ENCODE data around the gene ZNF185.

Gene ZNF185

DNA sequence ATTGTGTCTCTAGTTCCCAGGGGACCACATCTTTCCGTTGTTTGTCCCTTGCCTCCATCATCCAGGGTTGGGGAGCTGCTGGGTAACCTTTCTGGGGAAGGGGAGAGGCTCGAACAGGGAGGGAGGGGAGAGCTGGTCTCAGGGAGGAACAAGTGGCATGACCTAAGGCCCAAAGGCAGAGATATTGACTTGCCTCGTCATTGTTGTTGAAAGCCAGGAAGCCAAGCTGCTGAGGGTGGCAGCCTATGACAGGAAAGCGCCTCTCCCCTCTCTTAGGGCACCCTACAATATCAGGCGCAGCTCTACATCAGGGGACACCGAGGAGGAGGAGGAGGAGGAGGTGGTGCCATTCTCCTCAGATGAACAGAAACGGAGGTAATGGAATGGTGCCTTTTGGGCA, 20.8 kb downstream of the ZNF185 start:
- no peak for DNase-seq

DNA sequence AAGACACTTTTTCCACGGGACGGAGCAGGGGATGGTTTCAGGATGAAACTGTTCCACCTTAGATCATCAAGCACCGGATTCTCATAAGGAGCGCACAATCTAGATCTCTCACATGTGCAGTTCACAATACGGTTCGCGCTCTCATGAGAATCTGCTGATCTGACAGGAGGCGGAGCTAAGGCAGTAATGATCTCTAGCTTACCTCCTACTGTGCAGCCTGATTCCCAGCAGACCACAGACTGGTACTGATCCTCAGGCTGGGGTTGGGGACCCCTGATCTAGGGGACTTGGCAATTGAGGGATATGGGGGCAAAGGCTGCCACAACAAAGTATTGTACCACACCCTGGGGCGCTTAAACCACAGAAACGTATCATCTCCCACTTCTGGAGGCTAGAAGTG, 25.7 kb downstream of the ZNF185 start:
- no peak for DNase-seq

DNA sequence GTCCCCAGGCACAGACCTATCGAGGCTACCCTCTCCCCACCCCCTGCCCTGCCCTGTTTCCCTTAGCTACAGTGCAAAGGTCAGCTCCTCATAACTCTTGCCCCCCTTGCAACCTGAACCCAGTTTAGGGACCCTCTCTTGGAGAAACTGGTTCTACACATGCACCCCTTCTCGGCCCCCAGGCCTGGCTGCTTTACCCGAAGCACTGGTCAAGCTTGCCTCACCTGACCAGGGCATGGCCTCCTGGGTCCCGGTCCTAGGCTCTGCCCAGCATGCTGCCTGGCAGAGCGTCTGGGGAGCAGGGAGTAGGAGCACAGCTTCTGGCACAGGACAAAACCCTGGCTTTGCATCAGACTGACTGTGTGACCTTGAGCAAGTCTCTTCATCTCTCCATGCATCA, 28.0 kb downstream of the ZNF185 start:
- no peak for DNase-seq

DNA sequence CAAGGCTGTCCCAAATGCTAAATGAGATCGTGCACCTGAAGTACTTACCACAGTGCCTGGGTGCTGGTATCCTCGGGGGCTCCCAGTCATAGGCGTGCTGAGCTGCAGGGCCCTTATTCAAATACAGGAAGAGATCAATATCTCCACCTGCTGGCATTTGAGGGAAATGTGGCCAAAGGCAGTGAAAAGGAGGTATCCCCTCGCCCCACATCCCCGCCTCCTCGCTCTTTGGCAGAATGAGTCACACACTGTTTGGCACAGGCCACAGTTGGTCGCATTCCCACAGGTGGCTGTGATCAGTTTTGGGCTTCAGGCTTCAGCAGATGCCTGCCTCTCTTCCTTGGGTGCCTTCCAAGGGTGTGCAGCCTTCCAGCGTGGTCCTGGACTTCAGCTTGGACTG, 28.4 kb downstream of the ZNF185 start:
- DNase-seq = peak; percentile 23

DNA sequence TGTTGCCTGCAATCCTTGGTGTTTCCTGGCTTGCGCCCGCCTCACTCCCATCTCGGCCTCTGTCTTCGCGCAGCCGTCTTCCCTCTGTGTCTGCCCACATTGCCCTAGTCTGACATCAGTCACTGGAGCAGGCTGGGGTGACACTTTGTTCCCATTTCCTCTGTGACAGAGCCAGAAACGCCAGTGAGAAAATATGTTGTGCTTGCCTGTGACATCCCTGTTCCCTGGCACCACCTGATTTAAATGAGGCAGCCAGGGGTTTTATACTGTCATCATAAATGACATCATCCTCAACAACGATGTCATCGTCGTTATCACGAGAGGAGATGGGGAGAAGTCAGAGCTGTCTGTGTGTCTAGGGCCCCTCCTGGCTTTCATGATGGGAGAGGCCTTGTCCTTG, 29.1 kb downstream of the ZNF185 start:
- no peak for DNase-seq

DNA sequence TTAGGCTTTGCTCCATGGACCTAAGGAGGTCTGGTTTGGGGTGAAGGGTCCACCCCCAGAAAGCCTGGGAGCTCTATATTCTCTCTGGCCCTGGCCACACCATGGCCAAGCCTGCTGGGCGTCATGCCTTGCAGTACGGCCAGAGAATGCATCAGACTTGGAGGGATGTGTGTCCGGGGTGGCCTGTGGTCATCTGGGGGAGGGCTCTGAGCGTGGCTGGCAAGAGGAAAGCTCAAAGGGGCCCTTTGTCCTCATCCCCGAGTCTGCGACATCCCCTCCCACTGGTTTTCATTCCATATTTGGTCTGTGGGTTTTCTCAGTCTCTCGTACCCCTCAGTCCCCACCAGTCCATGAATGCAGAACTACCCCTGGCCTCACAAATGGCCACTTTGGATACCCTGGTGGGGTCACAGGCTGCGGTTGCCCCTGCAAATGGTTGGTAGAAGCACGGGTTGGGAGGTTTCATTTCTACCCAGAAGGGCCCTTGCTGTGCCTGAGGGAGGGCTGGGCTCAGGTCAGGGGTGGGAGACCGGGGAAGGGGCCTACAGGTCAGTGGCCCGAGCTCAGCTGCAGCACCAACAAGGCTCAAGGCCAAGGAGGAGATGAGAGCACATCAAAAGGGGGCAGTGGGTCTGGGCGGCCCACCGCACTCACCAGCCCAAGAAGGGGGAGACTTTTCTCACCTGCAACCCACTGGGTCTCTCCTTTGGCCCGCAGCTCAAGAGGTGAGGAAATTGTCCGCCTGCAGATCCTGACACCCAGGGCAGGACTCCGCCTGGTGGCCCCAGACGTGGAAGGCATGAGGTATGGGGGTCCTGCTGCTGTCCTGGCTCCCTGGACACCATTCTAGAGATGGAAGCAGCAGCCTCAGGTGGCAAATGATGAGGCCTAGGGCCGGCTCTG, 30.2 kb downstream of the ZNF185 start:
- DNase-seq = no peak

DNA sequence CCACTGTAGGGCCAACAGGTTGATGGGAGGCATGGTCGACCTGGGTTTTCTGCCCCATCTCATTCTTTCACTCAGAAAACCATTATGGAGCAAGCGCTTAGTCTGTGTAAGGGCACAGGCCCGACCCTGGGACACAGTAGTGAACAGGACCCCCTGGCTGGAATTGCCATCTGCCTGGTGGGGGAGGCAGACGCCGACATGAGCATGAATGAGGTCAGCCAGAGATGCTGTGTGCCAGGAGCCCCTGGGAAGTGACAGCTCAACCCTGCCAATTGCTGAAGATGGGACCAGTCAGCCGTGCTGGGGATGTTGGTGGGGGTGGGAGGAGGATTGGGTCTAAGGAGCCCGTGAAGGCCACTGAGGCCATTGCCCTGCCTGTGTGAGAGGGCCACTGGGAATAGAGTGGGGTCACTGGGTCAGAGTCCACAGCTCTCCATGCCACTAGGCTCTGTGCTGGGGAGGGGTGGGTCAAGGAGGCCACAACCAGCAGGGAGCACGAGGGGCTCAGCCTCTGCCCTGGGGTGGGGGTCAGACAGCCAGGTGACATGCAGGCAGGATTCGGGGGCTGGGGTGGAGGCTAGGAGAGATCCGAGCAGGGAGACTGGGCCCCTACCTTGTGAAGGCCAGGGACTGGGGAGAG, 31.0 kb downstream of the ZNF185 start:
- DNase-seq = no peak

DNA sequence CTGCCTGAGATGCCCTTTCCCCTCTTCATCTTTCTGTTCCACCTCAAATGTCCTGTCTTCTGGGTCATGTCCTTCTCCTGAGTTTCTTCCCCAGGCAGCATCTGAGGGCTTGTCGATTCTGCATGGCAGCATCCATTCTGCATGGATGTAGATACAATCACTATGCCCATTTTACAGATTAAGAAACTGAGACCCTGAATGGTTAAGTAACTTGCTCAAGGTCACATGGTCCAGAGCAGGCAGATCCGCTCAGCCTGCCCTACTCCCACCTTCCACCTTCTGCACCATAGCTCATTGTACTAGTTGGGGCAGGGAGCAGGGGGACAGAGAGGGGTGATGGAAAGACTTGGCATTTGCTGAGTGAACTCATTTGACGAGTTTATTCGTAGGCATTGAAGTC, 32.0 kb downstream of the ZNF185 start:
- DNase-seq = no peak

DNA sequence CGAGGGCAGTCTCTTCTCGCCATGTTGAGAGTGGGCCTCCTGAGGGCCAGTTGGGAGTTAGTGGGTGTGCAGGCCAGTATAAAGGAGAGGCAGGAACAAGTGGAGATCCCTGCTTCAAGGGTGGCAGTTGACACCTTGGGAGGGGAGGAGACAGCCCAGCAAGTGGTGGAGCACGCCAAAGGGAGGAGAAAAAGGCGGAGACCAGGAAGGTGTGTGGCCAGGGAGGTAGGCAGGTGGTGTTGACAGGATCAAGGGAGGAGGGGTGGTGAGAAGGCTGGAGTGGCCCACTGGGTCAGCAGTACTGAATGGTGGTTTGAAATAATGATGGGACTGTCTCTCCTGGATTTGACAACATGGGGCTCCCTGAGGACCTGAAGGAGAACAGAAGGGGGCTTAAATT, 32.6 kb downstream of the ZNF185 start:
- DNase-seq = no peak

DNA sequence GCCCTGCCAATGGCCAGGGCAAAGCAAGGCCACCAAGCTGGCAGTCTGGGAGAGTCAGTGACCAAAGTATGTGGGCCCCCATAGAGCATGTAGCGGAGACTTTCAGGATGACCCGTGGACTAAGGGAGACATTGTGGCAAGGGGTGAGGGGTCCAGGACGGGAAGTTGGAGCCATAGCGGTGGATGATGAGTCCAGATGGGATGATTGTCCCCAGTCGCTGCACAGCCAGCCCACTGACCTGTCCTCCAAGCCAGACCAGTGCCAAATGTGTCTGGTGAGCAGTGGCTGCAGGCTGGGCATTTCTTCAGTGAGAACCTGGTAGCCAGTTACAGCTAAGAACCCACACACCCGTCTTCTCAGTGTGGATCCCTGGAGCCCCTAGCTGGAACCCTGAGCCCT, 34.3 kb downstream of the ZNF185 start:
- DNase-seq = no peak

DNA sequence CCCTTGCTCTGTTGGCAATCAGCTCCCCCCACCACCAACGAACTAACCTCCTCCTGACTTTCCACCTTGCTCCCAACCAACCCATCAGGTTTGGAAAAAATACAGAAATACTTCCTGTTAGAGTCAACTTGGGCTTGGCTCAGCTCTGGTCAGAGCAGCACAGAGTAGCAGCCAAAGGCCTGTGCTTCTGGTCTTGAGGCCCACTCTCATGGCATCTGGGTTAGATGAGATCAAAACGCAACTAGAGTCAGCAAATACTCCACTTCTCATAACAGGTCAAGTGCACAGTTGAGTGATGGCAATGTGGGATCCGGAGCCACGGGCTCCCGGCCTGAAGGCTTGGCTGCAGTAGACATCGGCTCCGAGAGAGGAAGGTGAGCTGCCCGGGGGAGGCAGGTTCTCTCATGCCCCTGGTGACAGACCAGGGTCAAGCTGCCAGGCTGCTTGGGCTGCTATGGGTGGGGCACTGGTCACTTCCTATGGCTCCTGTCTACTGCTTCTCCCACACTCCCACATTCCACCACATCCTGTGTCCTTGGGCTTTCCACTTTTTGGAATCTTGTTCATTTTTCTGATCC, 34.8 kb downstream of the ZNF185 start:
- DNase-seq = no peak

DNA sequence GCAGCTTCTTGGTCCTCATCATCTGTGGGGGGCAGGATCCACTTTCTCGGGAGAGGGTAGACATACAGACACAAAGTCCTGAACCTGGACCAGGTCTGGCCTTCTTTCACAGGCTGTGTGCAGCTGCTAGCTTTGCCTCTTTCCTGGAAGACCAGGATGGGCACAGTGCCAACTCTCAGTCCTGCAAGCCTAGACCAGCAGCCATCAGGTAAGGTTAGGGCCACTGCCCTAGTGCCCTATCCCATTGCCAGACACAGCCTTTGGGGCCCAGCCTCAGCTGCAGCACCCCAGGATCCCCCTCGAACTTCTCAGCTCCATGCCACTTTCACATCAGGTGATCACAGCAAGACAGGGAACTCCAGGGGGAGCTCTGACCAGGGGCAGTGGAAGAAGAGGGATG, 38.4 kb downstream of the ZNF185 start:
- DNase-seq = no peak

DNA sequence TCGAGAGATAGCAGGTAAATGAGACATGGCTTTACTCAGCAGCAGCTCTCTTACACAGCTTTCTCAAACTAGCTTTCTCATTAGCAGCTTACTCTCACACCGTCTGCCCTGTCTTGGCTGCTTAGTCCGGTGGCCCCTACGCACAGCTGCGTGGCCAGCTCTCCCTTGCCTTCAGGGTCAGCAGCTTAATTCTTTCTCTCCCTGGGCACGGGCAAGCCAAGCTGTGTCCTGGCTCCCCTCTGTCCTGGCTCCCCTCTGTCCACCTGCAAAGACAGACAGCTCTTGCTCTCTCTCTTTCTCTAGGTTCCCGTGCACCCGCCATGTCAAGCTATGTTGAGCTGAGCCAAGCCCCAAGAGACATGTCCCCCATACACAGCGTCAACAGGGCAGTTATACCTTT, 39.4 kb downstream of the ZNF185 start:
- DNase-seq = no peak

DNA sequence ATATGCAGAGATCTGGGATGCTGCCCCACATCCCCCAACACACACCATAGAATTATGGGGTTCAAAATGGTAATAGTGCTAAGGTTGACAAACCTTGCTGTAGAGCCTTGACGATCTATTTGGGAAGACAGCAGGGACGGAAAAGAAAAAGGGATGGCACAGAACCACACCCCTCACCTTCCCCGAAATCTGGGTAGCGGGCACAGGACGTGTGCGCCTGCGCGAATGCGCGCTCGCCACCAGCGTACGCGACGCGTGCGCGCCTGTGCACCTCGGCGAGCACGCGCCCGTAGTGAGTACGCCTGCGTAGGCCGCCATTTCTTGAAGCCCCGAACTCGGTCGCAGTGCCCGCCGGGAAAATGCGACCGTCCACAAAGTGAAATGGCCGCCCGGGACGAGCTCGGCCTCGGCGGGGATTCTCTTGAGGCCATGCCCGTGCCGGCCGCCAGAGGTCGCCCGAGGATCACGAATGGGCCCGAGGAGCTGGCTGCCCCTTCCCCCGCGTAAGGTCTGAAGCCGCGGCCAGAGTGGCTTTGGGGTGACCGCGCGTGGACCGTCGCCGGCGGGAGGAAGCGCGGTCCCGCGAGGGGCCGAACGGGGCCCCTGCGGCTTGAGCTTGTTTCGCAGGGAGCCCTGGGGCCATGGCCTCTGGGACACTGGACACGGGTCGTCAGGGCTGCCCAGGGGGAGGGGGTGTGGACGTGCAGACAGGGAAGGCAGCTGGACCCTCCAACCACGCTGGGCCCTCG, 43.6 kb downstream of the ZNF185 start:
- peak; percentile 73 for DNase-seq

DNA sequence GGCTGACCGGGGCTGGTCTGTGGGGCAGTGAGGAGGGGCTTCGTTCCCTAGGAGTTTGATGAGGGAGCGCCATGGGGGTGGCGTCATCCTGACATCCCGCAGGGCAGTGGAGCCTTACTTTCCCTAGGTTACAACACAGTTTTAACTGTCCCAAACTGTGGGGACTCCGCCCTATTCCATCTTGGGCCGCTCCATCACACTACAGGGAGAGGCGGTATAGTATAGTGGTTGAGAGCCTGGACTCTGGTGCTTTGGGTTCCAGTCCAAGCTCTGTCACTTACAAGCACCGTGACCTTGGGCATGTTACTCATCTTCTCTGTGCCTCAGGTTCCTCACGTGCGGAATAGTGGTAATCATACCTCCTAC, 44.2 kb downstream of the ZNF185 start:
- DNase-seq = no peak

DNA sequence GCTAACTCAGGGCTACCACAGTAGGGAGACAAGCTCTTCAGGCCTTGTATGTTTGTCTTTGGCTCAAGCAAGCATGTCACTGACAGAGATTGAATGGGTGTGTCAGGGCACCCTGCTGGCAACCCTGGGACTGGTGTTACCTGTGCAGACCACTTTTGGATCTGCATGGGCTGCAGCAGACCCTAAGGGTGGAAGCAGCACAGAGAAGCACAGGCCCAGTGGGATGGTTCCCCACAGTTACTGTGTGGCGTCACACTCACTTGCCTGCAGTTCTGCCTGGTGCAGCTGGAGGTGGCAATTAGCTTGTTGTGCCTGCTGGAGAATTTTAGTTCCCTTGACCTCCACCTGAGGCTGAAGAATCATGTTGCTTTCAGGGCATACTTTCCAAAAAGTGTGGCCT, 46.0 kb downstream of the ZNF185 start:
- DNase-seq = no peak

DNA sequence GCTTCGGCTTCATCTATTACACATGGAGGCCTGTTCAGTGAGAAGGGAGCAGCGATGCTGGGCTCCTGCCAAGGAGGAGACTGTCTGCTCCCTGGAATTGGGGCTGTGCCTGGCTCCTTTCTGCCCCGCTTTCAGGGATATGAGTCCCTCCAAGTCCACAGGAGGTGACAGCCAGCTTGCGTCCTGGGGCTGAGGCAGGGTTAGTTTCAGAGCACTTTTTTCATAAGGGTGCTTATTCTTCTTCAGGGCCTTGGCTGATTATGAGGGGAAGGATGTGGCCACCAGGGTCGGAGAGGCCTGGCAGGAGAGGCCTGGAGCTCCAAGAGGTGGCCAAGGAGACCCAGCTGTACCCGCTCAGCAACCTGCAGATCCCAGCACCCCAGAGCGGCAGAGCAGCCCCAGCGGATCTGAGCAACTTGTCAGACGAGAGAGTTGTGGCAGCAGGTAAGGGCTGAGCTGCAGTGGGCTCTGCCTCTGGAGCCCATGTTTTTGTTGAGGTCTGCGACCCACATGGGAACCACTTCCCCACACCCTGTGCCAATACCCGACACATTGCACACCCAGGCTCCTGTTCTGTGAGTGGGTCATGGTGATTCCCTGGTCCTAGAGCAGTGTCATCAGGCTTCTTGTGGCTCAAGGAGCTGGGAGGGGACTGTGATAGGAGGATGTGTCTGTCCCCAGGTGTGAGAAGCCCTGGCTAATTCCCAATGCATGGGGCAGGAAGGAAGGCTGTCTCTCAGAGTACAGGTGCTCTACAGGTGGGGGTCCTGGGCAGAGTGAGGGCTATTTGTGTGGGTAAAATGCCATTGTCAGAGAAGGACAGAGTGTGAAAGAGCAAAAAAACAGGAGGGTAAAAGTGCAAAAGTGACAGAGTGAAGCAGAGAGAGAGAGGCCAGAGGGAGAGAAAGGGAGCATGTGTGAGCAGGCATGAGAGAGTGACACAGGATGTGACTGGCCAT, 47.4 kb downstream of the ZNF185 start:
- DNase-seq = no peak

DNA sequence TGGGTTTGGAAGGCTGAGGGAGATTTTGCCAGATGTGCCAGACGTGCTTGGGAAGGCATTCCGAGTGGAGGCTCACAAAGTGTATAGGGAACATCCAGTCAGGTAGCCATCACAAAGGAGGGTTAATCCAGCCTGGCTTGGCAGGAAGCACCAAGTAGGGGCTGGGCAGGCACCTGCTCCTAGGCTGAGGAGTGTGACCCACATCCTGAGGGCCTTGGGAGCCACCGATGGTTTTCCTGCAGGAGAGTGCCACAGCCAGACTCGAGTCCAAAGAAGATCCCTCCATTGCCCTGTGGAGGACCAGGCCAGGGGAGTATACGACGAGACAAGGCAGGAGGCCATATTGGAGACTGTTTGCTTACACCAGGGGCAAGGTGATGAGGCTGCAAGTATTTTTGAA, 48.8 kb downstream of the ZNF185 start:
- no peak for DNase-seq
